Progenitor cell of endocrine pancreas (in vitro differentiated cells): ENCODE measurements around the gene MTNR1A. TPM values are rescaled to one million over a fixed set of nuclear protein-coding genes. Genes with fewer than 3 reads are reported as not detected.
A peak's percentile ranks its signal among the peaks of the same experiment; 100 is the strongest.

ENCODE experiments used
- DNase-seq: peaks from one replicate; pipeline ENCODE4 v3.0.0; 2021; ENCODE audit warnings: low spot score; ENCODE audit not compliant: unreplicated experiment
- H3K27ac Mint-ChIP-seq: 2 replicates; pipeline ENCODE4 v1.8.0; 2021; ENCODE audit warnings: mild to moderate bottlenecking, moderate library complexity, mixed read lengths
- H3K27me3 Mint-ChIP-seq: 2 replicates; pipeline ENCODE4 v1.8.0; 2021; ENCODE audit warnings: mixed read lengths
- H3K36me3 Mint-ChIP-seq: 2 replicates; pipeline ENCODE4 v1.8.0; 2022; ENCODE audit warnings: mixed read lengths; ENCODE audit not compliant: insufficient read depth
- H3K4me1 Mint-ChIP-seq: 2 replicates; pipeline ENCODE4 v1.8.0; 2021; ENCODE audit warnings: low read depth, mixed read lengths
- H3K4me3 Mint-ChIP-seq: 2 replicates; pipeline ENCODE4 v1.8.0; 2021; ENCODE audit warnings: low read depth, mild to moderate bottlenecking, moderate library complexity, mixed read lengths
- H3K9me3 Mint-ChIP-seq: 2 replicates; pipeline ENCODE4 v1.8.0; 2021; ENCODE audit warnings: low read depth, mixed read lengths
- CTCF ChIP-seq: fragments of 200-600 bp; sonication (generic); IDR thresholded peaks from one replicate; pipeline ENCODE4 v1.5.0; 2021; ENCODE audit warnings: antibody characterized with exemption, mild to moderate bottlenecking; ENCODE audit not compliant: unreplicated experiment
- long read RNA-seq: library from polyadenylated mRNA; unstranded; transcript quantifications from one replicate; pipeline ENCODE4 v2.0.0, GENCODE V29; 2020
- total RNA-seq: library from RNA; stranded (reverse); gene quantifications from 2 replicates; pipeline ENCODE4 v1.2.1, GENCODE V29; 2021

Gene MTNR1A
- total RNA-seq: 2.6 and 2.7 TPM in 2 replicates
- long read RNA-seq, partial matches to known transcripts: 0 of 2 reads
- long read RNA-seq, other reads (novel, unspliced or antisense): 2 of 2 reads

GRCh38 chr4:186554914-186555827 is at the start of gene MTNR1A:
MTNR1A (minus strand) TSS chr4:186555567; CDS start chr4:186555365, 202 bp downstream.
- Mint-ChIP-seq H3K27me3 (peaks cover 25% of the 10 kb centered on the region), H3K36me3 (no peaks in the 10 kb centered on the region), H3K4me1 (peaks cover 4% of the 10 kb centered on the region), H3K27ac (peak within 1 kb of the TSS; percentile 66), H3K9me3 (peaks cover 3% of the 10 kb centered on the region), H3K4me3 (peak within 1 kb of the TSS; percentile 78)
- peak; percentile 51 for DNase-seq
- TF ChIP-seq CTCF: peak; percentile 67

DNA sequence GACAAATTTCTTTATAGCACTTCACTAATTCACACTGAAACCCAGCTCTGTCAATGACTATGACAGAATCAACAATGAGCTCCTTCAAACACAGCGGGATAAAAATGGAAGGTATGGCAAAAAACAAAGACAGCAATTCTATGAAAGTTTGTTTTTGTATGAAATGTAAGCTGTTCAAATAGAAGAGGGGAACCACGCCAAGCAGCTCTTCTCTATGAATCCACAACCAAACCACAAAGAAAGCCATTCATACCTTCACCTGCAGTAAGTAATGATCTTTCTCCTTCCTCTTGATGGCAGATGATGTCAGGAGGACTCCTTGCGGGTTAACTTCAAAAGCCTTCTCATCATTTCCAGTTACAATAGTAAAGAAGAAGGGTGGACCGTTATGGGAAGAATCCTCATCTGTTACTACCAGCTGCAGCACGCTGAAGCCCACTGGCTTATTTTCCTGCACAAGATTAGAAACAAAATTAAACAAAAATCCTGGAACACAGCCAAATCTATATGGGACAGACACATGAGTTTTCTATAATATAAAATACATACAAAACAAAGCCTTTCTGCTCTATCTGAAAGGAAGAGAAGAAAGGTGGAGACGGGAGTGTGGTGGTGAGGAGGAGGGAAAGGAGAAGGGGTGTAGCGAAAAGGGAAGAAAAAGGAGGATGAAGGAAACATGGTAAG is 48.9 kb upstream of the MTNR1A start:
- H3K9me3 Mint-ChIP-seq: no peaks in the 10 kb centered on the region

GRCh38 chr4:186602978-186603377 is 47.6 kb upstream of the MTNR1A start:
- Mint-ChIP-seq H3K9me3 (no peaks in the 10 kb centered on the region), H3K36me3 (peaks cover 63% of the 10 kb centered on the region), H3K27ac (no peak overlapping the region), H3K4me3 (no peak overlapping the region), H3K4me1 (no peaks in the 10 kb centered on the region), H3K27me3 (no peaks in the 10 kb centered on the region)
- TF ChIP-seq CTCF: no peak
- no peak for DNase-seq

More for the DNA sequence above, 48.9 kb upstream of the MTNR1A start:
- H3K27me3 Mint-ChIP-seq: no peaks in the 10 kb centered on the region
- H3K4me1 Mint-ChIP-seq: no peaks in the 10 kb centered on the region
- TF ChIP-seq CTCF: no peak
- no peak overlapping the region for H3K4me3 Mint-ChIP-seq
- peaks cover 73% of the 10 kb centered on the region for H3K36me3 Mint-ChIP-seq
- H3K27ac Mint-ChIP-seq: no peak overlapping the region
- no peak for DNase-seq

DNA sequence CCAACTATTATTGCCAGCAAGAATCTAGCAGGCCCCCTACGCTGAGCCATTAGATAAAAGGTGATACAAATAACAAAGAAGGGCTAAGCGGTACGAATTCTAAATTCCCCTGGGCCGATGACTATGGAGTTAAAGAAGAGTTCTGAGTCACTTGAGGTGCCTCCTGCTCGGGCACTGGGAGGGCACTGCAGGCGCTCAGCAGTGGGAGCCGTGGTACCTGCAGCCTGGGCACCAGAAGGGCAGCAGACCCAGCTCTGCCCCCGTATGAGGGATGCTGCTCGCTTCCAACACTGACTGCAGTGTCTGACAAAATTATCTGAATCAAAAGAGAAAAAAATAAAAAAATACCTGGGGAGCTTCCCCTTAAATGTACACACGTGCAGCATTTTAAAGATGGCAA is 44.1 kb upstream of the MTNR1A start:
- no peaks in the 10 kb centered on the region for H3K27me3 Mint-ChIP-seq
- no peaks in the 10 kb centered on the region for H3K4me1 Mint-ChIP-seq
- no peak overlapping the region for H3K4me3 Mint-ChIP-seq
- H3K27ac Mint-ChIP-seq: no peak overlapping the region
- TF ChIP-seq CTCF: no peak
- H3K36me3 Mint-ChIP-seq: peaks cover 64% of the 10 kb centered on the region
- no peaks in the 10 kb centered on the region for H3K9me3 Mint-ChIP-seq
- no peak for DNase-seq

DNA sequence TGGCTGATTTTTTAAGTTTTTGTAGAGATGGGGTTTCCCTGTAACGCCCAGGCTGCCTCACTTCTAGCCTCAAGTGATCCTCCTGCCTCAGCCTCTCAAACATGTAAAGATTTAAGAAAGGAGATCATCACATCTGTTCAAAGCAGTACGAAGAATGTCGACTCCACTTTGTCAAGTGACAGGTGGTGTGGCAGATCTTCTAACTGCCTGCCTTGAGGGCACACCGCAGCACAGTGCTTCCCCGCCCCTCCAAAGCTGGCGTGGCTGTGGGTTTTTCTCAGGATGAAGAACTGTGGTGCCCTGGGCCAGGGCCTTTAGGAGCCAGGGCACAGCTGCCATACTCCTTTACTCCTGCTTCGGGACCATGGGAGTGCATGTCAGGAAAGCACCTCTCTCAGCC is 43.3 kb upstream of the MTNR1A start:
- H3K36me3 Mint-ChIP-seq: peaks cover 63% of the 10 kb centered on the region
- no peak for TF ChIP-seq CTCF
- no peak for DNase-seq
- H3K4me3 Mint-ChIP-seq: no peak overlapping the region
- H3K27ac Mint-ChIP-seq: peak overlapping the region; percentile 14
- no peaks in the 10 kb centered on the region for H3K27me3 Mint-ChIP-seq
- H3K9me3 Mint-ChIP-seq: no peaks in the 10 kb centered on the region
- no peaks in the 10 kb centered on the region for H3K4me1 Mint-ChIP-seq
